ENCODE results near the gene ATP13A3.

The ATP13A3 gene

GRCh38 chr3:194367992-194368841 is 118.6 kb downstream of the ATP13A3 start:
- no peak for DNase-seq

- no peak for DNase-seq
Observed at GRCh38 chr3:194365978-194366490, 120.8 kb downstream of the ATP13A3 start.

- no peak for DNase-seq
Observed at GRCh38 chr3:194365526-194365925, 121.3 kb downstream of the ATP13A3 start.

- no peak for DNase-seq
Observed at GRCh38 chr3:194364652-194365434, 122.0 kb downstream of the ATP13A3 start.

GRCh38 chr3:194364314-194364651 is 122.5 kb downstream of the ATP13A3 start:
- no peak for DNase-seq

GRCh38 chr3:194360568-194360967 is 126.2 kb downstream of the ATP13A3 start:
- DNase-seq: no peak

- DNase-seq: no peak
Observed at GRCh38 chr3:194357681-194358080, 129.1 kb downstream of the ATP13A3 start.

- no peak for DNase-seq
Observed at GRCh38 chr3:194355379-194355778, 131.4 kb downstream of the ATP13A3 start.

- no peak for DNase-seq
Observed at GRCh38 chr3:194354315-194354714, 132.5 kb downstream of the ATP13A3 start.

Measured in activated CD8-positive, alpha-beta memory T cell treated with anti-CD3 and anti-CD28 coated beads for 24 hours (primary cell).